Upper lobe of right lung (tissue), 1 donor: Measurements from ENCODE around the gene PHLPP1. TPM values are rescaled to one million over a fixed set of nuclear protein-coding genes. Genes with fewer than 3 reads are reported as not detected.

Experiments used
- ATAC-seq: fragments of 200-7000 bp; cut with Tn5 transposase; one replicate; pipeline ENCODE4 v1.9.1; 2020; ENCODE audit warnings: mild to moderate bottlenecking, moderate library complexity
- DNase-seq: peaks from one replicate; pipeline ENCODE4 v3.0.0-alpha.2; 2020
- H3K27ac ChIP-seq: fragments of 200-600 bp; one replicate; pipeline ENCODE4 v1.8.0; 2022
- H3K27me3 ChIP-seq: fragments of 200-600 bp; one replicate; pipeline ENCODE4 v1.8.0; 2022; ENCODE audit warnings: mild to moderate bottlenecking
- H3K36me3 ChIP-seq: fragments of 200-600 bp; one replicate; pipeline ENCODE4 v1.8.0; 2022
- H3K4me1 ChIP-seq: fragments of 200-600 bp; one replicate; pipeline ENCODE4 v1.8.0; 2022
- H3K4me3 ChIP-seq: fragments of 200-600 bp; one replicate; pipeline ENCODE4 v1.8.0; 2022; ENCODE audit warnings: mild to moderate bottlenecking
- H3K9me3 ChIP-seq: fragments of 200-600 bp; one replicate; pipeline ENCODE4 v1.8.0; 2022
- intact Hi-C: fragments of 100-400 bp; cut with DNase I; formaldehyde crosslinking; loops from one replicate; pipeline ENCODE4 v1.11.0; 2022
- total RNA-seq: library from RNA; stranded (reverse); fragmentation: NEBNext Ultra II Directional; extraction: Animal tissue kit (Norgen Biotek cat#: 25700); gene quantifications from one replicate; pipeline ENCODE4 v1.2.1, GENCODE V29; 2021
- TF ChIP-seq, protein P1 (sequence below): fragments of 200-600 bp; IDR thresholded peaks from one replicate; pipeline ENCODE4 v1.8.0; 2022; ENCODE audit warnings: antibody characterized with exemption
- donor health status: DM: no; HTN: yes; CAD: no; lungs with severe emphysema.

PHLPP1 gene
- total RNA-seq, 1 donor from 2014 or later, result 11.9 TPM

DNA sequence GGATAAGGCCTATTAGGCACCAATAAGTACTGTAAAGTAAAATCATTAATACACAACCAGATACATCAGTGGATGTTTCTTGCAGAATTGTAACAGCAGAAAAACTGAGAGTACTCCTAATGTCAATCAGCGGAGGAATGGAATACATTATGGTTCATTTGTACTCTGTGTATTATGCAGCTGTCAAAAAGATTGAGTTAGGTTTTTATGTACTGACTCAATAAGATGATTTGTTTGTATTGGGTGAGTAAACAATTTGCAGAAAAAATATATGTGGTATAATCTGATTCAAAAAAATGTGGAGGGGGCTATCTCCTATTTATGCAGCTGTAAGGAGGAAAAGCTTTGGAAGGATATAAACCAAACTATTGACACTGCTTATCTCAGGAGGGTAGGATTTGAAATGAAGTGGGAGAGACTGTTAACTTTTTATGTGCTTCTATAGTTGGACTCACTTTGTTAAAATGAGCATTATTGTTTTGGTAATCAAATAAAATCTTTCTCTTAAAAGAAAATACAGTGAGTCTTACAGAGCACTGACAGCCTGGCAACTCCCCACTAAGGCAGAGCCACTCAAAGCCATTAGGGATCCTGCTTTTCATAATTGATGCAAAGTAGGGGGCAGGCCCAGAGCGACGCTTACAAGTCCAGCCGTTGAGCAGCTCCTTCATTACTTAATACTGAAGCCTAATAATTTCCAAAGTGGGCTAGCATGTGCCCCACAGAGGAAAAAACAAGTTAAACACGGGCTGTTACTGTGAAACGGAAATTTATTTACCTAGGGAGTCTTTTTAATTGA, 168.8 kb downstream of the PHLPP1 start:
- no peaks in the 10 kb centered on the region for H3K36me3 ChIP-seq
- peaks cover 8% of the 10 kb centered on the region for H3K4me1 ChIP-seq
- no peaks in the 10 kb centered on the region for H3K9me3 ChIP-seq
- TF ChIP-seq, protein P1, sequence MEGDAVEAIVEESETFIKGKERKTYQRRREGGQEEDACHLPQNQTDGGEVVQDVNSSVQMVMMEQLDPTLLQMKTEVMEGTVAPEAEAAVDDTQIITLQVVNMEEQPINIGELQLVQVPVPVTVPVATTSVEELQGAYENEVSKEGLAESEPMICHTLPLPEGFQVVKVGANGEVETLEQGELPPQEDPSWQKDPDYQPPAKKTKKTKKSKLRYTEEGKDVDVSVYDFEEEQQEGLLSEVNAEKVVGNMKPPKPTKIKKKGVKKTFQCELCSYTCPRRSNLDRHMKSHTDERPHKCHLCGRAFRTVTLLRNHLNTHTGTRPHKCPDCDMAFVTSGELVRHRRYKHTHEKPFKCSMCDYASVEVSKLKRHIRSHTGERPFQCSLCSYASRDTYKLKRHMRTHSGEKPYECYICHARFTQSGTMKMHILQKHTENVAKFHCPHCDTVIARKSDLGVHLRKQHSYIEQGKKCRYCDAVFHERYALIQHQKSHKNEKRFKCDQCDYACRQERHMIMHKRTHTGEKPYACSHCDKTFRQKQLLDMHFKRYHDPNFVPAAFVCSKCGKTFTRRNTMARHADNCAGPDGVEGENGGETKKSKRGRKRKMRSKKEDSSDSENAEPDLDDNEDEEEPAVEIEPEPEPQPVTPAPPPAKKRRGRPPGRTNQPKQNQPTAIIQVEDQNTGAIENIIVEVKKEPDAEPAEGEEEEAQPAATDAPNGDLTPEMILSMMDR, result no peak
- H3K27me3 ChIP-seq, result no peaks in the 10 kb centered on the region
- intact Hi-C loops, result no loop called here
- no peak overlapping the region for H3K27ac ChIP-seq
- ATAC-seq (no peak), DNase-seq (no peak)
- no peak overlapping the region for H3K4me3 ChIP-seq

- no peaks in the 10 kb centered on the region for H3K36me3 ChIP-seq
- H3K27me3 ChIP-seq, result no peaks in the 10 kb centered on the region
- peaks cover 8% of the 10 kb centered on the region for H3K4me1 ChIP-seq
- H3K27ac ChIP-seq, result no peak overlapping the region
- no peak for DNase-seq
- ATAC-seq, result no peak
- TF ChIP-seq, protein P1, result no peak
- no peak overlapping the region for H3K4me3 ChIP-seq
- H3K9me3 ChIP-seq, result no peaks in the 10 kb centered on the region
- intact Hi-C loops, result no loop called here
These were observed 170.5 kb downstream of the PHLPP1 start for GRCh38 chr18:62885804-62886203.

GRCh38 chr18:62894681-62895390, 179.5 kb downstream of the PHLPP1 start:
- Histone ChIP-seq H3K9me3 (no peaks in the 10 kb centered on the region), H3K36me3 (peaks cover 6% of the 10 kb centered on the region), H3K4me3 (no peak overlapping the region), H3K27ac (no peak overlapping the region), H3K27me3 (no peaks in the 10 kb centered on the region), H3K4me1 (no peaks in the 10 kb centered on the region)
- ATAC-seq (no peak), DNase-seq (no peak)
- TF ChIP-seq, protein P1, result no peak
- intact Hi-C loops, result no loop called here

GRCh38 chr18:62897153-62897552, 181.8 kb downstream of the PHLPP1 start:
- peaks cover 6% of the 10 kb centered on the region for H3K36me3 ChIP-seq
- ATAC-seq, result no peak
- TF ChIP-seq, protein P1, result no peak

DNA sequence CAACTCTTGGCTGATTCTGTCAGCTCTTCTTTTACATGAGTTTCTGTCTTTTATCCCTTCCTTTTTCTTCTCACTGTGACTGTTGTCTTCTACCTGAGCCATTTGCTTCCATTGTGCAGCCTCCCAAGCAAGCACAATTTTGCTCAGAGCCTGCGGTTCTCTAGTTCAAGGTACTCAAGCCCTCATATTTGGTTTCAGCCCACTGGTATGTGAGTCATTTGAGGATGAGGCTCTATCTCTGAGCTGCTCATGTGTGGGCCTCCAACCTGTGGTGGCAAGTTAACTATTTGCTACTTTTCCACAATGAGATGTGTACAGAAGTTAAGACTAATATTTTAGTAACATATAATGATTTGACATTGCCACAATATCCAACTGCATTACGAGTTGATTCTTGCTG, 183.0 kb downstream of the PHLPP1 start:
- intact Hi-C loops, result no loop called here
- H3K36me3 ChIP-seq, result peaks cover 6% of the 10 kb centered on the region
- no peaks in the 10 kb centered on the region for H3K27me3 ChIP-seq
- no peak for DNase-seq
- H3K9me3 ChIP-seq, result no peaks in the 10 kb centered on the region
- H3K4me1 ChIP-seq, result no peaks in the 10 kb centered on the region
- no peak for ATAC-seq
- TF ChIP-seq, protein P1, result no peak
- no peak overlapping the region for H3K27ac ChIP-seq
- no peak overlapping the region for H3K4me3 ChIP-seq

More at GRCh38 chr18:62897153-62897552, 181.8 kb downstream of the PHLPP1 start:
- Histone ChIP-seq H3K9me3 (no peaks in the 10 kb centered on the region), H3K27me3 (no peaks in the 10 kb centered on the region), H3K4me3 (no peak overlapping the region), H3K27ac (no peak overlapping the region), H3K4me1 (no peaks in the 10 kb centered on the region)
- no peak for DNase-seq
- intact Hi-C loops, result no loop called here
